ENCODE data around the gene CTSZ.
"Not testable (repeated sequence)": the region's sequence is repeated elsewhere in the genome, so short reads cannot be mapped to it uniquely, and the experiment has no call there.

The CTSZ gene

GRCh38 chr20:59013031-59013951 lies 6.2 kb upstream of the CTSZ start:
- DNase-seq, result peak; percentile 17

- not testable (repeated sequence) for DNase-seq
These were observed 4.8 kb upstream of the CTSZ start for GRCh38 chr20:59011874-59012157.

GRCh38 chr20:59010995-59011873 lies 4.2 kb upstream of the CTSZ start:
- peak; percentile 22 for DNase-seq

GRCh38 chr20:59010321-59010994 lies 3.4 kb upstream of the CTSZ start:
- DNase-seq, result peak; percentile 17

- DNase-seq, result no peak
These were observed 1.8 kb upstream of the CTSZ start for GRCh38 chr20:59008715-59009336.

GRCh38 chr20:59007665-59008511 lies 834 bp upstream of the CTSZ start:
- DNase-seq, result no peak

GRCh38 chr20:59006167-59006863 lies 739 bp downstream of the CTSZ start:
- peak; percentile 34 for DNase-seq

GRCh38 chr20:59005523-59006166 lies 1.4 kb downstream of the CTSZ start:
- no peak for DNase-seq

GRCh38 chr20:59004763-59005522 lies 2.1 kb downstream of the CTSZ start:
- DNase-seq, result peak; percentile 46

- DNase-seq, result peak; percentile 64
These were observed 2.6 kb downstream of the CTSZ start for GRCh38 chr20:59004493-59004762.

GRCh38 chr20:59003836-59004492 lies 3.1 kb downstream of the CTSZ start:
- DNase-seq, result no peak

GRCh38 chr20:59002874-59003399 lies 4.1 kb downstream of the CTSZ start:
- DNase-seq, result no peak

GRCh38 chr20:59002388-59002787 lies 4.7 kb downstream of the CTSZ start:
- DNase-seq, result no peak

- DNase-seq, result no peak
These were observed 5.4 kb downstream of the CTSZ start for GRCh38 chr20:59001449-59002171.

- no peak for DNase-seq
These were observed 6.0 kb downstream of the CTSZ start for GRCh38 chr20:59001068-59001448.

- DNase-seq, result no peak
These were observed 6.7 kb downstream of the CTSZ start for GRCh38 chr20:59000326-59000725.

GRCh38 chr20:58998656-58999055 lies 8.4 kb downstream of the CTSZ start:
- DNase-seq, result no peak

- DNase-seq, result no peak
These were observed 9.8 kb downstream of the CTSZ start for GRCh38 chr20:58997141-58997770.
